Measurements from ENCODE around the gene FTCD.
"Not testable (repeated sequence)": the region's sequence is repeated elsewhere in the genome, so short reads cannot be mapped to it uniquely, and the experiment has no call there.

Gene FTCD

GRCh38 chr21:46109313-46110221, 45.8 kb downstream of the FTCD start:
- no peak for DNase-seq

DNA sequence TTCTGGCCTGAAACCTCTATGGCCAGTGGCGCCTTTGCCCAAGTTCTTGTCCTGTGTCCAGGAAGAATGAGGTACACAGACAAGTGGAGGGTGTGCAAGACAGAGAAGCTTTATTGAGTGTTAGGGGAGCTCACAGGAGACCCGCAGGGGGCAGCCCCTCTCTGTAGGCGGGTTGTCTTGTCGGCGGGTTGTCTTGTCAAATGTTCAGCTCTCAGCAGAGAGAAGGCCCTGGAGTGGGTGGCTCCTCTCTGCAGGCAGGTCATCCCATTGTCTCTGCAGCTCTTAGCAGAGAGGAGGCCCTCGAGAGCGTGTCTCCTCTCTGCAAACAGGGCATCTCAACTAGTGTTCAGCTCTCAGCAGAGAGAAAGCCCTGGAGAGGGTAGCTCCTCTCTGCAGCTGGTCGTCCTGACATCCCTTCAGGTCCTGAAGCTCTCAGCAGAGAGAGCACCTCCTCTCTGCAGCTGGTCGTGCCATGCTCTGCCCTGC, 46.5 kb downstream of the FTCD start:
- DNase-seq: no peak

DNA sequence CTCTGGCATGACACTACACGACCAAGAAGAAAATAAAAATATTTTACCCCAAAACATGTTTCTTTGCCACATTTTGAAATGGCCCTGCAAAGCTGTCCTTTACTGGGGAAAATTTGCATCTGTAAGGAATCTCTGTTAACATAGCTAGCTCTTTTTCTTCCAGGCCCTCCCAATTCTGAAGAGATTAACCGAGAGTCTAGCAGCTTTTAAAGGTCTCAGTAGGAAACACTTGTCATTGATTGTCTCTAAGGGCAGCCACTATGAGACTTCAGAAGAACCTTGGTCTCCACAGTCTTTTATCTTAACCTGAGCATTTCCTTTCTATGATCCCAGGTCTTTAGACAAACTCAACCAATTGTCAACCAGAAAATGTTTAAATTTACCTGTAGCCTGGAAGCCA, 48.0 kb downstream of the FTCD start:
- not testable (repeated sequence) for DNase-seq

DNA sequence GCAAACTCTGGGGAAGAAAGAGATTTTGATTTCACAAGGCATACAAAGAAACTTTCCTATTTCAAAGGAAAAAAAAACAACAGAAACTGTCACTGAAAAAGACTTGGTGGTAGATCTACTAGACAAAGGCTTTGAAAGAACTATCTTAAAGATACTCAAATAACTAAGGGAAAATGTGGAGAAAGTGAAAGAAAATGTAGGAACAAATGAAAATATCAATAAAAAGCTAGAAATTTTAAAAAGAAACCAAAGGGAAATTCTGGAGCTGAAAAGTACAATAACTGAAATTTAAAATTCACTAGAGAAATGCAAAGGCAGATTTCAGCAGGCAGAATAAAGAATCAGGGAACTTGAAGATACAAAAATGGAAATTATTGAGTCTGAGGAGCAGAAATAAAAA, 51.3 kb downstream of the FTCD start:
- DNase-seq: no peak

DNA sequence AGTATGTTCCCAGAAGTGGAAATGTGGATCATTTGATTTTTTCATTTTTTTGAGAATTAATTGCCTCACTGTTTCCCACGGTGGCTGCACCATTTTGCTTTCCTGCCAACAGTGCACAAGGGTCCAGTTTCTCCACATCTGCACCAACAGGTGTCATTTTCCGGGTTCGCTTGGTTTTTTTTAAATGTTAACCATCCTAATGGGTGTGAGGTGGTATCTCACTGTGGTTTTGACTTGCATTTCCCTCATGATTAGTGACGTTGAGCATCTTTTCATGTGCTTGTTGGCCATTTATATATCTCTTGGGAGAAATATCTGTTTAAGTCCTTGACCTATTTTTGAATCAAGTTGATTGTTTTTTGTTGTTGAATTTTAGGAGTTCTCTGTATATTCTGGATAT, 54.5 kb downstream of the FTCD start:
- no peak for DNase-seq

GRCh38 chr21:46100426-46100825, 55.0 kb downstream of the FTCD start:
- no peak for DNase-seq

DNA sequence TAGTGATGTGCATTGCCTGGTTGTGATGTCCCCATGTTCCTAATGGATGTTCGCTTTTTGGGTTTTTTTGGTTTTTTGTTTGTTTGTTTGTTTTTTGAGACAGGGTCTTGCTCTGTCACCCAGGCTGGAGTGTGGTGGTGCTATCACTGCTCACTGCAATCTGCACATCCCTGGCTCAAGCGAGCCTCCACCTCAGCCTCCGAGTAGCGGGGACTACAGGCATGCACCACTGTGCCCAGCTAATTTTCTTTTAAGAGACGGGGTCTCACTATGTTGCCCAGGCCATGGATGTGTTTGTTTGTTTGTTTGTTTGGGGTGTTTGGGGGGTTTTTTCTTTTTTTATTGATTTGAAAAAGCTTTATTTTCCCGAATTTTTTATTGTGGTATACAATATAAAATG, 55.4 kb downstream of the FTCD start:
- DNase-seq: no peak

- DNase-seq: no peak
These were observed 55.9 kb downstream of the FTCD start for GRCh38 chr21:46099476-46099875.

GRCh38 chr21:46098303-46099141, 56.9 kb downstream of the FTCD start:
- DNase-seq: no peak

GRCh38 chr21:46097336-46098293, 57.8 kb downstream of the FTCD start, which contains the start of gene COL6A2:
Gene COL6A2 (plus strand): TSS chr21:46098112.
- DNase-seq: no peak

DNA sequence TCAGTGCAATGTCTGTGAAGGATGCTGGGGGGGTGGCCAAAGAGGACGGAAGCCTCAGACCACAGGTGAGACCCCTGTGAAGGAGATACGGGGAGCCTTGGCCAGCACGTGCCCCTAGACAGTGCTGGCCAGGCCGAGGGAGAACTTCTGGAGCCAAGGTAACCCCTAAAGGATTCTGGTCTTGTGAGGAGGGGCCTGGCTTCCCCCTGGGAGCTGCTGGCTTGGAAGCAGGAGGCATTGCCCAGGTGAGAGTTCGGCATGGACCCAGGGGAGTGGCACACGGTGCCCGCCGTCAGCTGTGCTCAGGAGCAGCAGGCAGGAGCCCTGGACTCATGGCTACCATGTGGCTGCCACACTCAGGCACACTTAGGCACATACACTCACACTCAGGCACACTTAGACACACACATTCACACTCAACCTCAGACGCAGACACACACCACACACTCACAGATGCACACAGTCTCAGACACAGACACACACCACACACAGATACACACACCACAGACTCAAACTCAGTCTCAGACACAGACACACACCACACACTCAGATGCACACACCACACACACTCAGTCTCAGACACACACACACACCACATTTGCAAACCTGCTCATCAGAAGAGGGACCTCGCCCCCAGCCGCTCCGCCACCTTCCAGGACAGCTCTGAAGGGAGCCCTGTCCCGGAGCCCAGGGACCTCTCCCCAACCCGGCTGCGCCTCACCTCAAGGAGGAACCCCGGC, 58.6 kb downstream of the FTCD start:
- no peak for DNase-seq

DNA sequence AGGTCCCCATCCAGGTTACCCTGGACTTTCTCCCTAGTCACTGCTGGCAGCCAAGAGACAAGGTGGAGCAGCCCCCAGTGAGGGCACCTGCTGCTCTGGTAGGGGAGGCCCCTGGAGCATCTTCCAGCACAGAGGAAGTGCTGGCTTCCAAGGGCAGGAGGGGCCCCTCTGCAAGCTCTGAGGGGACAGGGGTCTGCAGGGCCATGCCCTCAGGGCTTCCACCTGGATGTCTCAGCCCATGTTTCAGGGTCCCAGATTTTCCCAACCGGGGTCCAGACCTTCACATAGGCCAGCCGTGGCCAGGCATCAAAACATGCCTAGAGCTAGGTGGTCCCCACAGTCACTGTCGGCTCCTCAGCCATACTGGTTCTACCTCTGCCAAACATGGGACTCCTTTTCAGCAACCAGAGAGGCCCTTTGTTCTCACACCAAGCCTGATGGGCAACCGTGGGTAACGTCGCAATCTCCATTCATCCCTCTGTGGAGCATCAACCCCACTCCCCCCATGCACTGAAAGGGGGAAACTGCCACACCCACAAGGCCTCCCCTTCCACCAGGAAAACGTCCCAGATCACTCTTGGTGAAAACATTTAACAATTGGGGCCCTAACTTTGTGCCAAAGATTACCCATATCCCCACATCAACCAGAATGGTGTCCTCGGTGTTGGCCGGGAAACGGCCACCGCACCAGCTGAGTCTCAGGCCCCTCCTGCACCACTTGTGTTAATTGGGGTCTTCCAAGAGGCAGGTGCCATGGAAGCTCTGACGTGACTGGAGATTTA, 59.4 kb downstream of the FTCD start:
- DNase-seq: no peak

GRCh38 chr21:46095083-46095719, 60.2 kb downstream of the FTCD start:
- DNase-seq: no peak

DNA sequence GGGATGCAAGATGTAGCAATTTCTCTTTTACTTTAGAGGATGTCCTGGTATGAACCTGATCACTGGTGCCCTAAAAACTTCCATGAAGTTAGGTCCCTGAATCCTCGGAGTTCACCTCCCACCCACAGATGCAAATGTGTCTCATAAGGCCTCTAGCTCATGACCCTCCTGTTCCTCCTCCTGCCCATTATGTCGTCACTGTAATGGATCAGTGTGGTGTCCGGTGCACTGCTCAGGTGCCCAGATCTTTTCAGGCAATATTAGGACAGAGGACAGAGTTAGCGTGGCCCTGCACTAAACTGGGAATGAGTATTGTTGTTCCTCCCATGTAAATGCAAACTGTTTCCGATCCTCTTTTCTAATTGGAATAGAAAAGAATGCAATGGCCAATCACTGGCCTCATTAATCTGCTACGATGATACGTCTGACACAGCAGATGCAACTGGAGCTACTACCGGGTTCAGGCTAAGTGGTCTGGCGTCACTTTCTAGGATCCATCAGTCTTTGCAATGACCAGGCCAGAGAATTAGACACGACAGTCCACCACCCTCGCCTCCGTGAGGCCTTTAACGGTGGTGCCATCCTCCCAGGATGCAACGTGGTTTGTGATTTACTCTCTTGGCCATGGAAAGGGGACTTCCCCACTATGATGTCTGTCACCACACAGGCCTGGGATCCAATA, 60.8 kb downstream of the FTCD start:
- no peak for DNase-seq

DNA sequence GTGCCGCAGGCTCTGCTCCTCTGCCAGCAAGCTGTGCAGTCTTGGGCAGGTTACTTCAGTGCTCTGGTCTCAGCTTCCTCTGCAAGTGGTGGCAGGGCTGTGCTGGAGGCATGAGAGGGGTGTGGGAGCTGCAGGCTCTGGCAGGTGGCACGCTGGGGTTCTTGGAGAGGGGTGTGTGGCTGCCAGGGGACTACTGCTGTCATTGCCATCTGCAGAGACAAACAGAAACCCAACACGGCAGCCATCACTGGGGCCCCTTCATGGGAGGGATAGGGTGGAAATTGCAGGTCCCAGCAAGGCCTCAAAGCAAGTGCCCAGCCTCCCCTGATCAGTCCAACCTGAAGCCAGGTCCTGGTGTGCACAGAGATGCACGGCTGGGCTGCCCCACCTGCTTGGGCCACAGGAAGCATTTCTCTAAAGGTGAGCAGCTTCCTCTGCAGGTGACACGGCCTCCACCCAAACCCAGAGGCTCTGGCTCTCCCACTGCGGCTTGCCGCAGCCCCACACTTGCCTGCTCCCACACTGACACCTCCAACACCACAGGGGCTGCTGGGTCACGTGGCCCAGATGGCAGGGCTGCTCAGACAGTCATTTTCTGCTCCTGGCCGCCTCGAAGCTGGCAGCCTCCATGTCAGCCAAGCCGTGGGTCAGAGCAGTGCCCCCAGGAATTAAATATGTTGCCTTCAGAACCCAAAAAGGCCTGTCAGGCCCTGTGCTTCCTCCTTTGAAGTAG, 61.5 kb downstream of the FTCD start:
- no peak for DNase-seq

- no peak for DNase-seq
These were observed 62.3 kb downstream of the FTCD start for GRCh38 chr21:46092811-46093667.

DNA sequence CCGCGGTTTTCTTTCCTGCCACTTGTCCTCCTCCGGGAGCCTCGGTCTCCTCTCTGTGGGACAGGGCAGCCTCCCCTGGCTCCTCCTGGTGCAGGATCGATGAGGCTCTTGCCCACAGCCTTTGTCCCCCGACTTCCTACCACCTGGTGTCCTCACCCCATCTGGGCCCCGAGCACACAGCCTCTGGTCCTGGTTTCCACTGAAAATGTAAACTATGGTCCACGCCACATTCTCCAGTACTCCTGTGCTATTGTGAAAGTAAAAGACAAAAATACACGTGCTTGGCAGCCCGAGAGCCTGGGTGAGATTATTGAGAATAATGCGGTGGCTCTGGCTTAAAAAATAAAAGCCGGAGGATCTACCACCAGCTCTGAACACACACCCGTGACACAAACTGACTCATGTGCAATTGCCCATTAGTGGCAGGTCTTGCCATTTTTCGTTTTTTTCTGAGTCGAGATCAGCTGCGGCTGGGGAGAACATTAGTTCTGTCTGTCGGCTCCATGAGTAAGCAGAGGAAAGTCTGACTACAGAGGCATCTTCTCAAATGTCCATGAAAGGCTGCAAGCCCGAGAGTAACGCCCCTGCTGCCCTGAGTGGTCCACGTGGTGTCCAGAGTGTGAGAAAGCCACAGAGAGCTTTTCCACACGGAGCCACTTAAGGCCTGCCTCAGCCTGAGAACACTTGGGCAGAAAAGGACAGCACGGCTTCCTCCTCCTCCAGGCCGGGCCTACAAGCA, 63.2 kb downstream of the FTCD start:
- no peak for DNase-seq
